ENCODE data around the gene VRK1. TPM values are rescaled to one million over a fixed set of nuclear protein-coding genes. Genes with fewer than 3 reads are reported as not detected.

VRK1 gene
- total RNA-seq, 1 donor from 2014 or later: 30.2 TPM

GRCh38 chr14:96821501-96821900 lies 24.3 kb downstream of the VRK1 start:
- Mint-ChIP-seq H3K27me3 (no peaks in the 10 kb centered on the region), H3K4me1 (peaks cover 19% of the 10 kb centered on the region), H3K36me3 (ENCODE audit: low read depth) (peaks cover 5% of the 10 kb centered on the region), H3K9me3 (peaks cover 5% of the 10 kb centered on the region), H3K27ac (no peak overlapping the region), H3K4me3 (no peak overlapping the region)
- ATAC-seq (ENCODE audit: low read depth) (no peak), DNase-seq (no peak)
- intact Hi-C loops (cut with micrococcal nuclease): no loop called here
- POLR2A ChIA-PET: interaction anchor here (0.6 kb wide), 1 partner anchor 429 kb away, joined by 3 read pairs; no protein-coding TSS in a partner anchor
- TF ChIP-seq CTCF (IDR thresholded peaks at IDR 0.05): no peak
- CTCF ChIA-PET: no interaction called here

GRCh38 chr14:96823652-96824051 lies 26.5 kb downstream of the VRK1 start:
- DNase-seq: no peak
- ATAC-seq (ENCODE audit: low read depth): no peak
- no peak for TF ChIP-seq CTCF (IDR thresholded peaks at IDR 0.05)
- H3K27me3 Mint-ChIP-seq: no peaks in the 10 kb centered on the region
- H3K36me3 Mint-ChIP-seq (ENCODE audit: low read depth): peaks cover 13% of the 10 kb centered on the region
- H3K9me3 Mint-ChIP-seq: peaks cover 10% of the 10 kb centered on the region
- ChIA-PET CTCF (no interaction called here), POLR2A (no interaction called here)
- no peak overlapping the region for H3K4me3 Mint-ChIP-seq
- intact Hi-C loops (cut with micrococcal nuclease): no loop called here
- no peak overlapping the region for H3K27ac Mint-ChIP-seq
- peaks cover 22% of the 10 kb centered on the region for H3K4me1 Mint-ChIP-seq

GRCh38 chr14:96824283-96824682 lies 27.1 kb downstream of the VRK1 start:
- Mint-ChIP-seq H3K27me3 (no peaks in the 10 kb centered on the region), H3K27ac (no peak overlapping the region), H3K36me3 (ENCODE audit: low read depth) (peaks cover 15% of the 10 kb centered on the region), H3K9me3 (peaks cover 12% of the 10 kb centered on the region), H3K4me3 (no peak overlapping the region), H3K4me1 (peaks cover 22% of the 10 kb centered on the region)
- TF ChIP-seq CTCF (IDR thresholded peaks at IDR 0.05): no peak
- ATAC-seq (ENCODE audit: low read depth) (no peak), DNase-seq (no peak)
- intact Hi-C loops (cut with micrococcal nuclease): no loop called here
- POLR2A ChIA-PET: no interaction called here
- CTCF ChIA-PET: no interaction called here

GRCh38 chr14:96826818-96827217 lies 29.6 kb downstream of the VRK1 start:
- no peak for ATAC-seq (ENCODE audit: low read depth)
- H3K4me1 Mint-ChIP-seq: peaks cover 29% of the 10 kb centered on the region
- no peak for TF ChIP-seq CTCF (IDR thresholded peaks at IDR 0.05)

GRCh38 chr14:96827290-96827689 lies 30.1 kb downstream of the VRK1 start:
- Mint-ChIP-seq H3K4me3 (no peak overlapping the region), H3K27ac (no peak overlapping the region), H3K36me3 (ENCODE audit: low read depth) (peaks cover 20% of the 10 kb centered on the region), H3K9me3 (peaks cover 23% of the 10 kb centered on the region), H3K27me3 (no peaks in the 10 kb centered on the region), H3K4me1 (peaks cover 29% of the 10 kb centered on the region)
- intact Hi-C loops (cut with micrococcal nuclease): no loop called here
- POLR2A ChIA-PET: no interaction called here
- CTCF ChIA-PET: no interaction called here
- no peak for ATAC-seq (ENCODE audit: low read depth)
- DNase-seq: no peak
- TF ChIP-seq CTCF (IDR thresholded peaks at IDR 0.05): no peak

More at GRCh38 chr14:96826818-96827217, 29.6 kb downstream of the VRK1 start:
- ChIA-PET CTCF (no interaction called here), POLR2A (no interaction called here)
- Mint-ChIP-seq H3K27me3 (no peaks in the 10 kb centered on the region), H3K27ac (no peak overlapping the region), H3K9me3 (peaks cover 23% of the 10 kb centered on the region), H3K4me3 (no peak overlapping the region), H3K36me3 (ENCODE audit: low read depth) (peaks cover 20% of the 10 kb centered on the region)
- no peak for DNase-seq
- intact Hi-C loops (cut with micrococcal nuclease): no loop called here
